ENCODE measurements around the gene TRIP6. TPM values are rescaled to one million over a fixed set of nuclear protein-coding genes. Genes with fewer than 3 reads are reported as not detected.

TRIP6 gene
- total RNA-seq, 4 donors from 2014 or later, result 81.4 to 109 (median 93.7) TPM

DNA sequence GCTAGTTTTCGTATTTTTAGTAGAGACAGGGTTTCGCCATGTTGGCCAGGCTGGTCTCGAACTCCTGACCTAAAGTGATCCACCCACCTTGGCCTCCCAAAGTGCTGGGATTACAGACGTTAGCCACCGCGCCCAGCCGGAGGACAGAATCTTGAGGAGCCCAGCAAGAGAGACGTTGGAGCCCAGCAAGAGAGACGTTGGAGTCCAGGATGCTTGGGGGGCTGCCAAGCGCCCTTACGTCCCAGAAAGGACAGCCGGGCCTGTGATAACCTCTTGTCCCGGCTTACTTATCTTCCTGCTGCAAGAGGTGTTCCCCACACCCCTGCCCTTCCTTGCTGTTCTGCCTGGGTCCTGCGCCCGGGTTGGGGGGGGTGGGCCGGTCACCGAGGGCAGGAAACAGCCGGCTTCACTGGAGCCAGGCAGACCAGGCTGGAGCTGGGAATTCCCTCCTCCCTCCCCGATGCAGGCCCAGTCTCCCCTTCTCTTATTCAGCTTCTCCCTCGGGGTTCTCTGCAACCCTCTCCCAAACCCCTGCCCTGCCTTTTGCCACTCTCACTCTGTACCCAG, 38.0 kb upstream of the TRIP6 start:
- DNase-seq, result no peak
- no peak overlapping the region for H3K4me3 ChIP-seq
- intact Hi-C loops (cut with DNase I), result no loop called here
- peak overlapping the region in 3 of 4 donors; percentile 42 to 94 (median 80) for H3K27ac ChIP-seq
- 40 to 57% methylated on average over 5 to 17 of the region's 20 CpGs for WGBS, 2 donors
- no peaks in the 10 kb centered on the region for H3K9me3 ChIP-seq
- peaks cover 20 to 42% (median 20%) of the 10 kb centered on the region in 3 donors for H3K4me1 ChIP-seq
- H3K27me3 ChIP-seq, result peaks cover 0 to 25% (median 0%) of the 10 kb centered on the region in 4 donors
- peaks cover 0 to 1% (median 0%) of the 10 kb centered on the region in 3 donors for H3K36me3 ChIP-seq
- TF ChIP-seq, protein P1, sequence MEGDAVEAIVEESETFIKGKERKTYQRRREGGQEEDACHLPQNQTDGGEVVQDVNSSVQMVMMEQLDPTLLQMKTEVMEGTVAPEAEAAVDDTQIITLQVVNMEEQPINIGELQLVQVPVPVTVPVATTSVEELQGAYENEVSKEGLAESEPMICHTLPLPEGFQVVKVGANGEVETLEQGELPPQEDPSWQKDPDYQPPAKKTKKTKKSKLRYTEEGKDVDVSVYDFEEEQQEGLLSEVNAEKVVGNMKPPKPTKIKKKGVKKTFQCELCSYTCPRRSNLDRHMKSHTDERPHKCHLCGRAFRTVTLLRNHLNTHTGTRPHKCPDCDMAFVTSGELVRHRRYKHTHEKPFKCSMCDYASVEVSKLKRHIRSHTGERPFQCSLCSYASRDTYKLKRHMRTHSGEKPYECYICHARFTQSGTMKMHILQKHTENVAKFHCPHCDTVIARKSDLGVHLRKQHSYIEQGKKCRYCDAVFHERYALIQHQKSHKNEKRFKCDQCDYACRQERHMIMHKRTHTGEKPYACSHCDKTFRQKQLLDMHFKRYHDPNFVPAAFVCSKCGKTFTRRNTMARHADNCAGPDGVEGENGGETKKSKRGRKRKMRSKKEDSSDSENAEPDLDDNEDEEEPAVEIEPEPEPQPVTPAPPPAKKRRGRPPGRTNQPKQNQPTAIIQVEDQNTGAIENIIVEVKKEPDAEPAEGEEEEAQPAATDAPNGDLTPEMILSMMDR (IDR thresholded peaks at IDR 0.05), result no peak
- no peak for TF ChIP-seq POLR2A (IDR thresholded peaks at IDR 0.05)

DNA sequence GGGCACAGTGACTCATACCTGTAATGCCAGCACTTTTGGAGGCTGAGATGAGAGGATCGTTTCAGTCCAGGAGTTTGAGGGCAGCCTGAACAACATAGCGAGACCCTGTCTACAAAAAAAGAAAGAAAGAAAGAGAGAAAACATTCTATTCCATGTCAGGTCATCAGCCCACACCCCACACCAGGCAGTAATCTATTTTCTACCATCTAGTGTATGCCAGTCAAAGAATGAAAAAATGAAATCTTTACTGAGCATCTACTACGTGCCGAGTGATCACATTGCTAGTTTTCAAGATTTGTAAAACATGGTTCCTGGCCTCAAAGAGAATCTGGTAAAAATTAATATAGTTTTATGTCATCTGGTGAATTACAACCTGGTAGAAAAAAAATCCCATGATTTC, 36.8 kb upstream of the TRIP6 start:
- no peak overlapping the region for H3K4me3 ChIP-seq
- H3K27ac ChIP-seq, result no peak overlapping the region
- H3K4me1 ChIP-seq, result peaks cover 8 to 30% (median 8%) of the 10 kb centered on the region in 3 donors
- TF ChIP-seq POLR2A (IDR thresholded peaks at IDR 0.05), result no peak
- TF ChIP-seq, protein P1 (IDR thresholded peaks at IDR 0.05), result no peak
- 57 to 65% methylated on average over 4 of the region's 4 CpGs for WGBS, 2 donors
- DNase-seq, result no peak
- H3K36me3 ChIP-seq, result no peaks in the 10 kb centered on the region
- intact Hi-C loops (cut with DNase I), result no loop called here
- H3K9me3 ChIP-seq, result no peaks in the 10 kb centered on the region
- peaks cover 0 to 25% (median 0%) of the 10 kb centered on the region in 4 donors for H3K27me3 ChIP-seq

DNA sequence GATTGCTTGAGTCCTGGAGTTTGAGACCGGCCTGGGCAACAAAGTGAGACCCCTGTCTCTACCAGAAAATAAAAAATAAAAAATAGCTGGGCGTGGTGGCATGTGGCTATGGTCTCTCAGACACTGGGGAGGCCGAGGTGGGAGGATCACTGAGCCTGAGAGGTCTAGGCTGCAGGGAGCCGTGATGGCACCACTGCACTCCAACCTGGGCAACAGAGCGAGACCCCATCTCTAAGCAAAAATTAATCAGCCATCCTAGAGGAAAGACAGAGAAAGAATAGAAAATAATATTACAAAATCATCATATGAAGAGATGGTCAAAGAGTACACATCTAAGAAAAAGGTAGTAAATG, 34.9 kb upstream of the TRIP6 start:
- intact Hi-C loops (cut with DNase I), result no loop called here
- no peaks in the 10 kb centered on the region for H3K9me3 ChIP-seq
- H3K4me1 ChIP-seq, result peaks cover 16 to 30% (median 18%) of the 10 kb centered on the region in 3 donors
- peaks cover 0 to 13% (median 0%) of the 10 kb centered on the region in 4 donors for H3K27me3 ChIP-seq
- no peak overlapping the region for H3K4me3 ChIP-seq
- DNase-seq, result no peak
- H3K36me3 ChIP-seq, result no peaks in the 10 kb centered on the region
- WGBS, 2 donors, result 89 to 92% methylated on average over 5 of the region's 5 CpGs
- TF ChIP-seq POLR2A (IDR thresholded peaks at IDR 0.05), result no peak
- TF ChIP-seq, protein P1 (IDR thresholded peaks at IDR 0.05), result no peak
- H3K27ac ChIP-seq, result no peak overlapping the region

DNA sequence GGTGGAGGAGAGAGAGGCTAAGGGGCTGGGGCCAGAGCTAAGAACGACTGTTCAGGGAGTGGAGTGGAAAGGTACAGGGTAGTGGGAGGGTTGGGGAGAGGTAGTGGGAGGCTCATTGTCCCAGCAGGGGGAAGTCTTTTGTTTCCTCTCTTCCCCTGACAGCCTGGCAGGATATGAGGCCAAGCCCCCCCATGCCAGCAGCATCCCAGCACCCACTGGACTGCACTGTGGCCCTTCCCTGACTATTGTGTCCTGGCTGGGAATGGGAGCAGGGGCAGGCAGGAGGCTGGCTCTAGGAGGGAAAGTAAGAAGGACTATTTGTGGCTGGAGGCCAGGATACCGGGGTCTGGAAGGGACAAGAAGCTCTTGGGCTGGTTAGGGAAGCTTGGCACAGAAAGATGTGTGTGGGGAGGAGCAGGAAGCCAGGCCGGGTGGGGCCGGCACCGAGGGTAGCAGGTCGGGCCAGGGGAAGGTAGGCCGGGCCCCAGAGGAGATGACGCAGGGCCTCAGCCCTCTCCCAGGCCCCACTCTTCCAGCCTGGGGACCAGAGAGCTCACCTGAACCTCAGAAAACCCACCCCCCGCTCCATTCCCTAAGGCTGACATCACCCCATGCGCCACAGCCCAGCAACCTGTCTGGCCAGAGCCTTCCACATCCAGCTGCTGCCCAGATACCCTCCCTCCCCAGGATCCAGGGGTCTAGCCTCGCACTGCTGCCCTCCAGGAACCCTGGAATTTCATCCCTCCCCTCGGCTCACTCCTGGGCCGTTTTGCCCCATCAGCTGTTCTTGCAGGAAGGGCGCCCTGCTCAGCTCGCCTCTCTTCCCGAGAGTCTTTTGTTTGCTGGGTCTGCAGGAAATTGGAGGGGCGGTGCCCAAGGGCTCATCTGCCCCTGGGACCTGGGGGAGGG, 31.0 kb upstream of the TRIP6 start:
- no peaks in the 10 kb centered on the region for H3K9me3 ChIP-seq
- 23 to 41% methylated on average over 13 to 14 of the region's 17 CpGs for WGBS, 2 donors
- DNase-seq, result no peak
- H3K4me1 ChIP-seq, result peaks cover 8 to 21% (median 11%) of the 10 kb centered on the region in 3 donors
- H3K27me3 ChIP-seq, result no peaks in the 10 kb centered on the region
- intact Hi-C loops (cut with DNase I), result no loop called here
- no peaks in the 10 kb centered on the region for H3K36me3 ChIP-seq
- H3K4me3 ChIP-seq, result peak overlapping the region in 2 of 4 donors; percentile 44 to 61
- peak overlapping the region; percentile 75 to 89 (median 82) for H3K27ac ChIP-seq
- no peak for TF ChIP-seq POLR2A (IDR thresholded peaks at IDR 0.05)
- TF ChIP-seq, protein P1 (IDR thresholded peaks at IDR 0.05), result no peak

DNA sequence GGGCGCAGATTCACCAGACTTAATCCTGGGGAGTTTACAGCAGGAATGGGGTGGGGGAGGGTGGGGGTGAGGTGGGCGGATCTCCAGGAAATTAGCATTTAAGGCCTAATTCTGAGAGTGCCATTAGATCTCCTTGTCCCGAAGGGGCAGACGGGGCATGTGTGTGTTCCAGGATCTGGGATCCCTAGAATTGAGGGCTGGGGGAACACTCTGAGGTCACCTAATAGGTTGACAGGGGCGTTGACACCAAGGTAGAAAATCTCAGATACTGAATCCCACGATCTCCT, 30.4 kb upstream of the TRIP6 start:
- Histone ChIP-seq H3K9me3 (no peaks in the 10 kb centered on the region), H3K27me3 (no peaks in the 10 kb centered on the region), H3K4me1 (peaks cover 8 to 21% (median 11%) of the 10 kb centered on the region in 3 donors), H3K36me3 (no peaks in the 10 kb centered on the region), H3K27ac (peak overlapping the region; percentile 75 to 89 (median 82)), H3K4me3 (peak overlapping the region; percentile 27 to 61 (median 44))
- intact Hi-C loops (cut with DNase I), result no loop called here
- WGBS, 2 donors, result 57% methylated on average over 5 of the region's 6 CpGs; no CpG with 5 or more reads in 1 of the 2 donors
- no peak for DNase-seq
- TF ChIP-seq POLR2A (IDR thresholded peaks at IDR 0.05), result no peak
- TF ChIP-seq, protein P1 (IDR thresholded peaks at IDR 0.05), result no peak
